NCI-H345 treated with DMSO at 0.1 percent for 48 hours (cell line): Measurements from ENCODE around the gene AFAP1.

ENCODE experiments used
- DNase-seq: peaks from one replicate; lab custom pipeline; 2025; ENCODE audit not compliant: unreplicated experiment; lab: John Stamatoyannopoulos, UW

AFAP1 gene

GRCh38 chr4:7844594-7844991 lies 95.1 kb downstream of the AFAP1 start:
- DNase-seq = no peak

- DNase-seq = no peak
Measured at GRCh38 chr4:7843831-7844593, 95.6 kb downstream of the AFAP1 start.

GRCh38 chr4:7842384-7843279 lies 97.0 kb downstream of the AFAP1 start:
- DNase-seq = no peak

- DNase-seq = no peak
Measured at GRCh38 chr4:7841894-7842293, 97.8 kb downstream of the AFAP1 start.

GRCh38 chr4:7841071-7841470 lies 98.6 kb downstream of the AFAP1 start:
- no peak for DNase-seq

GRCh38 chr4:7839856-7840255 lies 99.8 kb downstream of the AFAP1 start:
- no peak for DNase-seq

GRCh38 chr4:7838136-7838782 lies 101.4 kb downstream of the AFAP1 start:
- DNase-seq = no peak

GRCh38 chr4:7837597-7838135 lies 102.0 kb downstream of the AFAP1 start:
- DNase-seq = no peak

- no peak for DNase-seq
Measured at GRCh38 chr4:7831858-7832730, 107.6 kb downstream of the AFAP1 start.

- no peak for DNase-seq
Measured at GRCh38 chr4:7831330-7831729, 108.3 kb downstream of the AFAP1 start.

- DNase-seq = no peak
Measured at GRCh38 chr4:7830747-7831146, 108.9 kb downstream of the AFAP1 start.

- DNase-seq = no peak
Measured at GRCh38 chr4:7829652-7830580, 109.7 kb downstream of the AFAP1 start.

- DNase-seq = no peak
Measured at GRCh38 chr4:7828793-7829301, 110.8 kb downstream of the AFAP1 start.

- DNase-seq = no peak
Measured at GRCh38 chr4:7828011-7828720, 111.5 kb downstream of the AFAP1 start.

GRCh38 chr4:7827566-7827965 lies 112.1 kb downstream of the AFAP1 start:
- DNase-seq = no peak

- no peak for DNase-seq
Measured at GRCh38 chr4:7826909-7827306, 112.8 kb downstream of the AFAP1 start.

- DNase-seq = no peak
Measured at GRCh38 chr4:7826176-7826908, 113.3 kb downstream of the AFAP1 start.

GRCh38 chr4:7824218-7824617 lies 115.4 kb downstream of the AFAP1 start:
- no peak for DNase-seq
